ENCODE results near the gene CMTM3. TPM values are rescaled to one million over a fixed set of nuclear protein-coding genes. Genes with fewer than 3 reads are reported as not detected.
"Not testable (repeated sequence)": the region's sequence is repeated elsewhere in the genome, so short reads cannot be mapped to it uniquely, and the experiment has no call there.

The CMTM3 gene
- total RNA-seq, 4 donors from 2014 or later = 19.3 to 43.9 (median 38.5) TPM

GRCh38 chr16:66562986-66563385 is 41.5 kb upstream of the CMTM3 start:
- no peak for DNase-seq (ENCODE audit: low spot score in 2 of 2)
- Histone ChIP-seq H3K9me3 (no peaks in the 10 kb centered on the region), H3K27ac (no peak overlapping the region), H3K4me3 (no peak overlapping the region), H3K4me1 (peaks cover 0 to 3% (median 0%) of the 10 kb centered on the region in 4 donors), H3K27me3 (no peaks in the 10 kb centered on the region), H3K36me3 (peaks cover 0 to 78% (median 0%) of the 10 kb centered on the region in 3 donors)
- 79 to 88% methylated on average over 2 of the region's 2 CpGs for WGBS, 2 donors
- TF ChIP-seq POLR2A (IDR thresholded peaks at IDR 0.05) = no peak
- no peak for TF ChIP-seq EP300 (IDR thresholded peaks at IDR 0.05)
- TF ChIP-seq CTCF (IDR thresholded peaks at IDR 0.05) = no peak

- no peak overlapping the region for H3K27ac ChIP-seq
- 85 to 91% methylated on average over 2 of the region's 2 CpGs for WGBS, 2 donors
- TF ChIP-seq POLR2A (IDR thresholded peaks at IDR 0.05) = no peak
- TF ChIP-seq CTCF (IDR thresholded peaks at IDR 0.05) = no peak
- TF ChIP-seq EP300 (IDR thresholded peaks at IDR 0.05) = no peak
- H3K4me3 ChIP-seq = no peak overlapping the region
- H3K9me3 ChIP-seq = no peaks in the 10 kb centered on the region
- no peak for DNase-seq (ENCODE audit: low spot score in 2 of 2)
- no peaks in the 10 kb centered on the region for H3K27me3 ChIP-seq
- H3K36me3 ChIP-seq = peaks cover 0 to 77% (median 0%) of the 10 kb centered on the region in 3 donors
- H3K4me1 ChIP-seq = peaks cover 0 to 3% (median 0%) of the 10 kb centered on the region in 4 donors
These were observed 40.8 kb upstream of the CMTM3 start for GRCh38 chr16:66563574-66564334.

DNA sequence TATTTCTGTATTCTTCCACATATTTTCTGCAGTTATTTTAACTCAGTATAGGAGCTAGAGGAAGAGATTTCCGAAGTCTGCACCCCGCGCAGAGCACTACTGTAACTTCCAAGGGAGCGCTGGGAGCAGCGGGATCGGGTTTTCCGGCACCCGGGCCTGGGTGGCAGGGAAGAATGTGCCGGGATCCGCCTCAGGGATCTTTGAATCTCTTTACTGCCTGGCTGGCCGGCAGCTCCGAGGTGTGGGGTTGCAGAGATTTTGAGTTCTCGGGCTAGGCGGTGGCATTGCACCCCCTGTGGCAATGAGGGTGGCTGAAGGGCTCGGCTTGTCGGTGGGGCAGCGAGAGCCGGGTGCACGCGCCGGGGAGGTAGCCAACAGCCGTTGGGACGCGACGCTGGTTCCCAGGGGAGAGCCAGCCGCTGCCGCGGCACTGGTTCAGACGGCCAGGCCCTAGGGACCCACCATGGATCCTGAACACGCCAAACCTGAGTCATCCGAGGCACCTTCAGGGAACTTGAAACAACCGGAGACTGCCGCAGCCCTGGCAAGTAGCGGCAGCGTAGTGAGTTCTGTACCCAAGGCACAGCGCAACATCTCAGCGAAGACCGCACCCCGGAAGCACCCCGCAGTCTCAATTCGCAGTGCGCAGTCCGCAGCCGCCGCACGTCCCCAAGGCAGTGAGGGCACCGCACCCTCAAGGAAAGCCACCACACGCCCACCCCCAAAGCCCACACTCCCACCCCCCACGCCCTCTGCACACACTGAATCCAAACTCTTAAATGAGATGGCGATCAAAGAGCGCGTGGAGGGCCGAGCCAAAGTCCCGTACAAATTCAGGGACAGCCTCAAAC is 38.2 kb upstream of the CMTM3 start, which contains the start of gene CMTM1:
CMTM1 (plus strand) TSS at position 389 of the 851 bp plus-strand sequence; CDS start at position 464, 75 bp downstream.
- TF ChIP-seq EP300 (IDR thresholded peaks at IDR 0.05) = no peak
- TF ChIP-seq CTCF (IDR thresholded peaks at IDR 0.05) = no peak
- no peak for TF ChIP-seq POLR2A (IDR thresholded peaks at IDR 0.05)
- WGBS, 2 donors = 90 to 95% methylated on average over 49 to 54 of the region's 54 CpGs
- Histone ChIP-seq H3K9me3 (no peaks in the 10 kb centered on the region), H3K27me3 (no peaks in the 10 kb centered on the region), H3K4me3 (no peak within 1 kb of the TSS), H3K27ac (no peak within 1 kb of the TSS), H3K36me3 (peaks cover 0 to 54% (median 0%) of the 10 kb centered on the region in 3 donors), H3K4me1 (peaks cover 0 to 16% (median 2%) of the 10 kb centered on the region in 4 donors)
- DNase-seq (ENCODE audit: low spot score in 2 of 2) = no peak

GRCh38 chr16:66567270-66567669 is 37.2 kb upstream of the CMTM3 start:
- not testable (repeated sequence) for H3K27ac ChIP-seq; H3K9me3 ChIP-seq; H3K27me3 ChIP-seq; H3K4me3 ChIP-seq; DNase-seq (ENCODE audit: low spot score in 2 of 2)
- WGBS, 2 donors = 97 to 99% methylated on average over 3 of the region's 3 CpGs
- Histone ChIP-seq H3K36me3 (peaks cover 0 to 46% (median 0%) of the 10 kb centered on the region in 3 donors), H3K4me1 (peaks cover 0 to 16% (median 2%) of the 10 kb centered on the region in 4 donors)

- no peak for TF ChIP-seq CTCF (IDR thresholded peaks at IDR 0.05)
- no peak for TF ChIP-seq EP300 (IDR thresholded peaks at IDR 0.05)
- no peak for TF ChIP-seq POLR2A (IDR thresholded peaks at IDR 0.05)
- peaks cover 0 to 12% (median 2%) of the 10 kb centered on the region in 4 donors for H3K4me1 ChIP-seq
These were observed 36.1 kb upstream of the CMTM3 start for GRCh38 chr16:66568355-66568754.

More at GRCh38 chr16:66568355-66568754, 36.1 kb upstream of the CMTM3 start:
- peaks cover 0 to 41% (median 0%) of the 10 kb centered on the region in 3 donors for H3K36me3 ChIP-seq
- H3K27me3 ChIP-seq = no peaks in the 10 kb centered on the region
- H3K4me3 ChIP-seq = no peak overlapping the region
- 84 to 97% methylated on average over 2 of the region's 2 CpGs for WGBS, 2 donors
- no peak for DNase-seq (ENCODE audit: low spot score in 2 of 2)
- H3K9me3 ChIP-seq = no peaks in the 10 kb centered on the region
- H3K27ac ChIP-seq = no peak overlapping the region
